ENCODE measurements around the gene AFDN.

DNA sequence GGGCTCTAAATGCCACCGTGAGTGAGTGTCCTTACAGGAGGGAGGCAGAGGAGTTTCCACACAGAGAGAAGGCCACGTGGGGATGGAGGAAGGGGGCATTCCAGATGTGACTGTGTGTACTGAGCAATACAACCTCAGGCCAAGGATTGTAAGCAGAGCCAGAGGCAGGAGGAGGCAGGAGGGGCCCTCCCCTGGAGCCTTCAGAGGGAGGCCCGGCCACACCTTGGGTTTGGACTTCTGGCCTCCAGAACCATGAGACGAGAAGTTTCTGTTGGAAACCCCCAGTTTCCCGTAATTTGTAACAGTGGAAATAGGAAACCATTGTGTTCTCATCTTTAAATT is 161.4 kb downstream of the AFDN start:
- TF ChIP-seq, protein P1, sequence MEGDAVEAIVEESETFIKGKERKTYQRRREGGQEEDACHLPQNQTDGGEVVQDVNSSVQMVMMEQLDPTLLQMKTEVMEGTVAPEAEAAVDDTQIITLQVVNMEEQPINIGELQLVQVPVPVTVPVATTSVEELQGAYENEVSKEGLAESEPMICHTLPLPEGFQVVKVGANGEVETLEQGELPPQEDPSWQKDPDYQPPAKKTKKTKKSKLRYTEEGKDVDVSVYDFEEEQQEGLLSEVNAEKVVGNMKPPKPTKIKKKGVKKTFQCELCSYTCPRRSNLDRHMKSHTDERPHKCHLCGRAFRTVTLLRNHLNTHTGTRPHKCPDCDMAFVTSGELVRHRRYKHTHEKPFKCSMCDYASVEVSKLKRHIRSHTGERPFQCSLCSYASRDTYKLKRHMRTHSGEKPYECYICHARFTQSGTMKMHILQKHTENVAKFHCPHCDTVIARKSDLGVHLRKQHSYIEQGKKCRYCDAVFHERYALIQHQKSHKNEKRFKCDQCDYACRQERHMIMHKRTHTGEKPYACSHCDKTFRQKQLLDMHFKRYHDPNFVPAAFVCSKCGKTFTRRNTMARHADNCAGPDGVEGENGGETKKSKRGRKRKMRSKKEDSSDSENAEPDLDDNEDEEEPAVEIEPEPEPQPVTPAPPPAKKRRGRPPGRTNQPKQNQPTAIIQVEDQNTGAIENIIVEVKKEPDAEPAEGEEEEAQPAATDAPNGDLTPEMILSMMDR (conservative IDR thresholded peaks at IDR 0.05; ENCODE audit: low read length) = no peak
- no peak for TF ChIP-seq EZH2phosphoT487 (IDR thresholded peaks at IDR 0.05; ENCODE audit: borderline replicate concordance)
